Measurements from ENCODE around the gene NXT1. TPM values are rescaled to one million over a fixed set of nuclear protein-coding genes. Genes with fewer than 3 reads are reported as not detected.

Gene NXT1
- total RNA-seq, 1 experiment from 2014 or later: 102 TPM

DNA sequence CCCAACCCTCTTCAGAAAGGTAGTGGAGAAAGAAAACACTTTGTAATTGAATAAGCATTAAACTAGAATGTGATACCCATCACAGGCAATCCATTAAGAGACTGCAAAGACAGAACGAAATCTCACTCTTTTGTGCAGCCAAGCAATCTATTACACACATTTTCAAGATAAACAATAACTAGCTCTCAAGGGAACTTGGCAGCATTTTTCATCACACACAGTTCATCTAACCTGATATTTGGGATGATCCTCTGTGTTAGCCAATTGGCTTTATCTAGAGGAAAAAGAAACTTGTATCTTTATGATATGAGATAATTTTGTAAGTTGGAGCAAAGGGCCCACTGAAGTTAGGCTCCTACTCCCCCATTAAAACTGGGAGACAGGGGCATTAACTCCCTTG lies 9.9 kb downstream of the NXT1 start:
- DNase-seq (ENCODE audit: low spot score): no peak

DNA sequence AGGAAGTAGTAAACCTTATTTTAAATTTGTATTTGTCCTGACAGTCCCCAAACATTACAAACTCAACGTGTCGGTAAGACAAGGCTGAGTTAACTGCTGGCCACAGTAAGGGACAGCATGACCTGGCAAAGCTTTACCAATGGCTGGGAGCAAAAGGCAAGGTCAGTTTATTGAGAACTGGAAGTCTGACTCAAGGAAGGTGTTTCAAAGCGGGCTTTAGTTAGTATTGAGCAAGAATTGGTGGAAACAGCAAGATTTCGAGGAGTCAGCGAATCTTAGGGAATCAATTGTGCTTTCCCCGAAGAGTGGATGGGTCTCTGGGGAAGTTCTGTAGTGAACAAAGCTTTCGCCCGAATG lies 10.5 kb downstream of the NXT1 start:
- peak; percentile 25 for DNase-seq (ENCODE audit: low spot score)

DNA sequence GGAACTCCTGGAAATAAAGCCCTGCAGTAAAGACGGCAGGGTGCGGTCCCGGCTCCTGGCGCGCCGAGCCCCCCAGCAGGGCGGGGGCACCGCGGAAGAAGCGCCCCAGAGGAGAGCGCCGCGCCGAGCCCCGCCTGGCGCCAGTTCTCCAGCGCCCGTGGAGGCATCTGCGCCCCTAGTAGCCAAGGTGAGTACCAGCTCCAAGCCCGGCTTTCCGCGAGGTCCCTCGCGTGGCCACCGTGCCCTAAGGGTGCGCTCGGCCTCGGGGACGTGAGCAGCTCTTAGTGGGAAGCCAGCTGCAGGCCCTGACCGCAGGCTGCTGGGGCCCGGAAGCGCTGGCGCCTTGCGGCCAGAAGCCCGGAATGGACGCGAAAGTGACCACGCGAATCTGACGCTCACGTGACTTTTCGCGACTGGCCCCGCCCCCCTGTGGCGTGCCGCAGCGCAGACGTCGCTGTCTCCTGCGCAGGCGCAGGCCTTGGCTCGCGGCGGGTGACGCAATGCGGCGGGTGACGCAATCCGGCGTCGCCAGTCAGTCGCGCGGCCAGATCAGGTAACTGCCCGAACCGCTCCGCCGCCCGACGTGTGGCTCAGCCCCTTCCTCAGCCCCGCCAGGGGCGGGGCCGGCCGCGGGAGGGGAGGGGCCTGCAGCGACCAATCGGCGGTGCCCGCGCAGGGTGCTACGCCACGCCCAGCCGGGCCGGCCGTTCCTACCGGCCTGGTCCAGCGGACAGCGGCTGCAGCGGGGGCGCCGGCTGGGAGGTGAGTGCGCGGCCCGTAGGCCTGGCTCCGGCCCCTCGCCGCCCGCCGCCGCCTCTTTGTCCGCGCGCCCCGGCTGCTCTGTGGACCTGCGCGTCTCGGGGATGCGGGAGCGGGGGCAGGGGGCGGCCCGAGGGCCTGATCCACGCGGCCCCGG lies 11.1 kb downstream of the NXT1 start, which contains the start of gene GZF1:
GZF1 (plus strand) TSS at position 707 of the 916 bp plus-strand sequence. CDS start 2,202 bp downstream, outside the sequence.
- DNase-seq (ENCODE audit: low spot score): peak; percentile 96

DNA sequence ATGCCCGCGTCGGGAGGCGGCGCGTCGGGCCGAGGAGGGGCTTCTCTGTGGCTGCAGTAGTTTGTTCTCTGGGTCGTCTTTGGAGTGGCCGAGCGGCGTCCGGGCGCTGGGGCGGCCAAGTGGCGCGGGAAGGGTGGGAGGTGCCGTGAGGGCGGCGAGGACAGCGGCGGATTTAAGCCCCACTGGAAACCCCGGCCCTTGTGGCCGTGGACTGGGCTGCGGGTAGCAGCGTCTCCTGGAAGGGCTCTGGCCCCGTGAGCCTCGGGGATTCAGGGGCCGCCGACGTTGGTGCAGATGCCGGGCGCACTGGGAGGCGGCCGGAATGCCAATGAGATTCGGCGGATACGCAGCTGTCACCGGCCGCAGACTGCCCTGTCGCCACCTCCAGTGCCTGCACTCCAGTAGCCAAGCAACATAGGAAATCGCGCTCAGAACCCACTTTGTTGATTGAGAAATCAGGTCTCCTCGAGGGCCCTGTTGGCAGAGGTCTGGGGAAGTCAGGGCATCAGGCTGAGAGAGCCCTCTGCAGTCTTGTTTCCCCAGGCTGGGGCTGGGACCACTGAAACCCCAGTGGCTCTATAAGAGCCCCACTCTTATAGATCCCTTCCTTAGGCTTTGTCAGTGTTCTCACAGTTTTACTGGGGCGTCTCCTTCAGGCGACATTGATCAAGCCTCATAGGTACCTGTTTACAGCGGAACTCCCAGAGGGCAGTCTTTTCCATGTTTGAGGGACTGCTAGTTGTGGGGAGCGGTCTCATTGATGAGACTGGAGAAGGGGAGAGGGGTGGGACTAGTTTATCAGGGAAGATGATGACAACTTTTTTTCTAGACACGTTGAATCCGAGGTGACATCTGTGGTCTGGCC lies 12.0 kb downstream of the NXT1 start:
- peak; percentile 25 for DNase-seq (ENCODE audit: low spot score)

DNA sequence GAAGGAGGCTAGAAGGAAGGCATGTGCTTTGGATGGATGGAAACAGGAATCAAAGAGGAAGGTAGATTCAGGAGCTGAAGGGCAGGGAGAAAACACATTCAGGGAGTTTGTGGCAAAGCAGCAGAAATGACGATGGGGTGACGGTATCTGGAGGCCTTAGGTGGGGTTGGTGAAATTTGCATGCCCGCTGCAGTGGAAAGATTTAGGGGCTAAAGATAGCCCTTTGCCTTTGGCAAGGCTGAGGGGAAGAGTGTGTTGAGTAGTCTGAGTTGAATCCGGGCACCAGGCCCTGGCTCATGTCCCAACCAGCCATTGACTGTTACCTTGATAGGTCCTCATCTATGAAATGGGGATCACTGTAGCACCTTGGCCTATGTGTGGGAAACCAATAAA lies 12.7 kb downstream of the NXT1 start:
- no peak for DNase-seq (ENCODE audit: low spot score)

DNA sequence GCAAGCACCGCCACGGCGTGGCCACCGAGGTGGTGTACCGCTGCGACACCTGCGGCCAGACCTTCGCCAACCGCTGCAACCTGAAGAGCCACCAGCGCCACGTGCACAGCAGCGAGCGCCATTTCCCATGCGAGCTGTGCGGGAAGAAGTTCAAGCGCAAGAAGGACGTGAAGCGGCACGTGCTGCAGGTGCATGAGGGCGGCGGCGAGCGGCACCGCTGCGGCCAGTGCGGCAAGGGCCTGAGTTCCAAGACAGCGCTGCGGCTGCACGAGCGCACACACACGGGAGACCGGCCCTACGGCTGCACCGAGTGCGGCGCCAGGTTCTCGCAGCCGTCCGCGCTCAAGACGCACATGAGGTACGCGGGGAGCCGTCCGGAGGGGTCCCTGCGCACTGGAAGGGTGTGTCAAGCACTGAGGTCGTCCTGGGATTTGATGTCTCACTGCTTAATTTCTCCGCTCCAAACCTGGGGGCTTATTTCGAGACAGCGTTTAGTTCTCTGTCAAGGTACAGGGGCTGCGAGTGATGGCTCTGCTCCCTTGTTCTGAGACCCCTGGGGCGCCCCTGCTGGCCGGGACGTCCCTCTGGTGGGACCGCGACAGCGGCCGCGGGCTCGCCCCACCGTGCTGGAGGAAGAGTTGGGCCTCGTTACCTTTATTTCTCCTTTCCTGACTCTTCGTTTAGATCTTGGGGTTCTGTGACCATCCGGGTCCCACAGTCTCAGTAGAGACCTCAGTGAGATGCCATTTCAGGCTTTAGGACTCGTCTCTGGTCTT lies 15.0 kb downstream of the NXT1 start:
- no peak for DNase-seq (ENCODE audit: low spot score)

DNA sequence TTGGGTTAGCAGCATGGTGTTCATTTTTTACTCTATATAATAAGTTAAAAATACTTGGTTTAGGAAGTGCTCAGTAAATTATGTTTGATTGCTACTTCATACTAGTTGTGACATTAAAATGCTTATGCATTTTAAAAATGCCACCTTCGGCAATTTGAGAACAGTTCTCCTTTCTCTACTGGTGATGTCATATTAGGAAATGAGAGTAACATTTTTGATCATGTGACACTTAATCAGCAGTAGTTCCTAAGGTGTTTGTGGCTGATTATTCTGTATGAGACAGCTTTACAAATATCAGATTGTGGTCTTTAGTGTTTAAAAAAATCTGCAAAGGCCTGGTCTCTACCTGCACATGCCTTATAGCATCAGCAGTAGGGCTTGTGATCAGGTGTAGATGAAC lies 15.8 kb downstream of the NXT1 start:
- no peak for DNase-seq (ENCODE audit: low spot score)

DNA sequence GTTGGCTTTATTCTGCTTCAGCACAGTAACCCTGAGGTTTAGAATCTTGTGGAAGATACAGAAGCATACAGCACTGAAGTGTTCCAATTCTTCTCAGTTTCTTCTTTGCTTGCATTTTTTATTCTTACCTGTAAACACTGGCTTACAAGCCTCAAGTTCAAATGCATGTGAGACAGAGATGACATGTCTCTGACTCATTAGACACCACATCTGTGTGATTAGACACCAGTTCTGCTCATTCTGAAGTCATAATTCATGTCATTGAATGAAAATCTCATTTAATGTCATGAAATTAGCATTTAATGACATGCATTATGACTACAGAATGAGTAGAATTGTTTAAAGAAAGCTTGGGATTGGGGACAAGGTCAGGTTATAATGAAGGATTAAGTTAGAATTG lies 17.2 kb downstream of the NXT1 start:
- DNase-seq (ENCODE audit: low spot score): no peak

DNA sequence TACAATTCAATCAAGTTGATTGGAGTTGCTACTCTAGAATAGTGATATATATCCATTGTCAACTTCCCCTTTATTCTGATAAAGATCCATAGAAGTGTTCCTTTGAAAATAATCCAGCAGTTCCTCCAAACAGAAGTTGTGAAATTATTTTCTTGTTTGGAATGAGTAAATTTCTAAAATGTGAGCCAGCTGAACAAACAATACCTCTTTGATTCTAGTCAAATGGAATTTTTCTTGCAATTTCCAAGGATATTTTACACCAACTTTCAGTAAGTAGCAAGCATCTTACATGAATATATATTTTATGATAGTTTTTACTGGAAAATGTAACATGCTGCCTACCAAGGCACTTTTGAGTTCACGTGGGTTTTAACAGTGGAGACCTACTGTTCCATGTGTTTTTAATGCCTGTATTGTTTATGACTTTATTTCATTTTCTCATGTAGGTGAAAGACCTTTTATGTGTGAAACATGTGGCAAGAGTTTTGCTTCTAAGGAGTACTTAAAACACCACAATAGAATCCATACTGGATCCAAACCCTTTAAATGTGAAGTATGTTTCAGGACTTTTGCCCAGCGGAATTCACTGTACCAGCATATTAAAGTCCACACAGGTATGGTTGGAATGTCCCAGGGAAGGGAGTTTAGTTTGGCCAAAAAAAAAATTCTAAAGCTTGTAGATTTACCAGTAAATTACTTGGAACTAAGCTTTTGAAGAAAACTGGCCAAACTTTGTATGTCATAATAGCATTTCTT lies 17.9 kb downstream of the NXT1 start:
- no peak for DNase-seq (ENCODE audit: low spot score)

DNA sequence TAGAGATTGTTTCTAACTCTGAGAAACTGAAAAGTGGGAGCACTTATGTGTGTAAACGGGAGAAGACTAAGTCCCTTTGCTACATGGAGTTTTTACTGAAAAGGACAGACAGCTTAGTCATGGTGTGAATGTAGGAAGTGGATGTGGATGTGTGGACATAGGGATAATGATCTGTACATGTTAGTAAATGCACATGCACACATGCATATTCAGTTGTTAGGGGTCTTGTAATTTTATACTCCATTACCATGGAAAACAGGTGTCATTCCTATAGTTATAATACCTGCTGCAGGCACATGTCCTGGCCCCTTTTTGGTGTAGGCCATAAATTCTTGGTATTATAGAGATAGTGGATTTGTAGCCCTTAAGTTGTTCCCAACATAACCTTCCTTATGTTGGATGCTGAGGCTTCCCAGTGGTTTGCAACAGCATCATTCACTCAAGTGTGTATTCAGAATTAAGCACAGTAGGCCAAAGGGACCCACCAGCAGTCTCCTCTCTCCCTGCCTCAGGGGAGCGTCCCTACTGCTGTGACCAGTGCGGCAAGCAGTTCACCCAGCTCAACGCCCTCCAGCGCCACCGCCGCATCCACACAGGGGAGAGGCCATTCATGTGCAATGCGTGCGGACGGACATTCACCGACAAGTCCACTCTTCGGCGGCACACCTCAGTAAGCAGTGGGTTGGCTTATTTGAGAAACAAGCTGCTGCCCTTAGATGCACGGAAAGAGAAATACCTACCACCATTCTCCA lies 18.7 kb downstream of the NXT1 start:
- DNase-seq (ENCODE audit: low spot score): no peak

DNA sequence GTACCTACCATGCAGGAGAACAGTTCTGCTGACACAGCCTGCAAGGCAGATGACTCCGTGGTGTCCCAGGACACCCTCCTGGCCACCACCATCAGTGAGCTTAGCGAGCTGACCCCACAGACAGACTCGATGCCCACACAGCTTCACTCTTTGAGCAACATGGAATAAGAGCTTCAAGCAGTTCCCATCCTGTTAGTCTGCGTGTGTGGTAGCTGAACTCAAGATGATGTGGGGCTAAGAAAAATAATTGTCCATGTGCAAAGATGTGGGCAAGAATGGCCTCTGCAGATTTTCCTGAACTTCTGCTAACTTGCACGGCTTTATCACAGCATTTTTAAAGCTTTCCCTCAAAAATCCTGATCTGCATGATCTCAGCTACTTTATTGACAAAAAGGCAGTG lies 19.7 kb downstream of the NXT1 start:
- DNase-seq (ENCODE audit: low spot score): no peak

DNA sequence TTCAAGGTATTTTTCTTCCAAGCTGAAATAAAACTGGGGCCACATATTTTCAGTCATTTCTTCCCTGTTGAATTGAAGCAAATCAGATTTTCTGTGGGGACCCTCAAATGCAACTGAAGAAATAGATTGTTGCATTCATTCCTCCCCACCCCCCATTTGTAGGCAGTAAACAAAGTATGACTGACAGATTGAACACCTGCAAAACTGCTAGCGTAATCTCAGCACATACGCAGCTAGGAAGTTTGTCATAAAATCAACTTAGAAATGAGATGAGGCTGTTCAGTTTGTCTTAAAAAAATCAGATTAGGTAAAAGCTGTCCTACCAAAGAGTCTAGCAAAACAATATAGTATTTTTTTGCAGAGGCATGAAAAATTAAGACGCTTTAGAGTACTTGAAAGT lies 20.3 kb downstream of the NXT1 start:
- DNase-seq (ENCODE audit: low spot score): no peak

DNA sequence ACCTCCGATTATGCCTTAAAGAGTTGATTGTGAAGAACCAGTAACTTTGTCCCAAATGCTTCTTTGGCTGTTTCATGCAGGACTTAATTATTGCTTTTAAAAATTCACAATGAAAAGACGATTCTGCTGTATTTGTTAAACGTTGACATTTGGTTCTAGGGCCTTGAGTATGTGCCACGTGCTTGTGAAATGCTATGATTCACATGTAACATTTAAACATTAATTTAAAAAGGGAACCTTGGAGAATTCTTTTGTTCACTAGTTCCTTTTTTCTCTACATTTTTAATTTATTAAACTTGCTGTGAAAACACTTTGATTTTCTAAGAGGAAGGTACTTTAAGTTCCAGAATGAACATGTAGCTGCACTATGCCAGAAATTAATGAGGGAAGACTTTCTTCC lies 20.9 kb downstream of the NXT1 start:
- no peak for DNase-seq (ENCODE audit: low spot score)

DNA sequence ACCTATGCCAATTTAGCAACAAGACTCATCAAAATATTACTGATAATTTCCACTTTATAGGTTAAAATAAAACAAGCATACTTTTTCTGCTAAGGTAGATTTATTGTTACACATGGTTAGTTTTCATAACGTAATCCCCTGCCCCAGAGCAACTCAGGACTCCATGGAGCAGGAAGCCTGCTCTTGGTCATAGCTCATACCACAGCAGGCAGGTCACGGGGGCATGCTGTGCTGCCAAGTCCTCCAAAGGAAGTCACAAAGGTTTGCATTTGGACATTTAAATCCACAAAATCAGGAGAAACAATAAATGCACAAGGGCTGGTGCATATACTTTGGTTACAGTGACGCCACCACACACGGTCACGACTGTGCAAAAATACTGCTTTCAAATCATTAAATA lies 23.9 kb downstream of the NXT1 start:
- DNase-seq (ENCODE audit: low spot score): no peak

DNA sequence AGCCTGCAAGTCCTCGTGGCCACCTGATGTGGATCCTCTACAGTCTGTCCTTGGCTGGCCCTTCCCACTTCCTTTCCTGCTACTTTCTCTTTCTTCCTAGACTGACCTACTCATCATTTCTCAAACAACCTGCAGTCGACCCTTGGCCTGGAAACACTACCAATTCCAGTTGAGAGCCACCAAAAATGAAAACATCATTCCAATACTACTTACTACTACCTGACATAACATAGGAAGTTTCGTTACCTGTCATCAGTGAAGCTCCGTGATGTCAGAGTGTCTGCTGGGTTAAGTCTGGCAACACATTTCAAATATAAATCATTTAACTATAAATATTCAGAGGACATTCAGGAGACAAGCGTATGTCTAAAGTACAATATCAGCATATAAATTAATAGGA lies 25.2 kb downstream of the NXT1 start:
- DNase-seq (ENCODE audit: low spot score): no peak

DNA sequence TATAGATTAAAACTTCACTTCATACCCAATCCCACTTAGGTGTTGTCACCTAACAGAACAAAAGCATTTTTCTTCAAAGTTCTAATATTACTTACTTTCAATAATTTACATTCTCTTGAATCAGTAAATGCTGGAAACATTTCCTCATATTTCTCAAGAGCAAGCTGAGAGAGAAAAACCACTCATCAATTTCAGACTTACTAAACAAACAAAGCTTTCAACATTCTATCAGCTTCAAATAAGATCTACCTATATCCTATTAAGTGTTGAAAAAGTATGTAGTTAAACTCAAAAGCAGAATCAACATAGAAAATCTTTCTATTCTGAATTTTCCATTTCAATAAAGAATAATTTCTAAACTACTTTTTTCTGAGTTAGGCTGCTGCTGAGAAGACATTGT lies 29.2 kb downstream of the NXT1 start:
- DNase-seq (ENCODE audit: low spot score): no peak

DNA sequence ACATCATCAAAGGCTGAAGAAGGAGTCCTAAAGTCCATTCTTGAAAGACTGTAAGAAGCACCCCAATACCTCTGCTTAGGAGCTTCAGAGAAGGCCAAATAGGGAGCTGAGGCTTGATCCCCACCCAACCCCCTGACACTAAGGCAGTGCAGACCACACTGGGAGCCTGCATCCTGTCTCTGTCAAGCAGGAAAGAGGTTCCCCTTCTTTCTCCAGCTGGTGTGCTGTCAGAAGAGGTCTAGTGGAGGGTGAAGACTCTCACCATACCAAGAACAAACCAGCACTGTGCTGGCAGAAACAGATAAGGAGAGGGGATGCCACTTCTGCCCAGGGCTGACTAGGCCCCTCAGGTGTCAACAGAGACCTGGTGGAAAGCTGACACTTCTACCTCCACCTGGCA lies 31.3 kb downstream of the NXT1 start:
- no peak for DNase-seq (ENCODE audit: low spot score)

DNA sequence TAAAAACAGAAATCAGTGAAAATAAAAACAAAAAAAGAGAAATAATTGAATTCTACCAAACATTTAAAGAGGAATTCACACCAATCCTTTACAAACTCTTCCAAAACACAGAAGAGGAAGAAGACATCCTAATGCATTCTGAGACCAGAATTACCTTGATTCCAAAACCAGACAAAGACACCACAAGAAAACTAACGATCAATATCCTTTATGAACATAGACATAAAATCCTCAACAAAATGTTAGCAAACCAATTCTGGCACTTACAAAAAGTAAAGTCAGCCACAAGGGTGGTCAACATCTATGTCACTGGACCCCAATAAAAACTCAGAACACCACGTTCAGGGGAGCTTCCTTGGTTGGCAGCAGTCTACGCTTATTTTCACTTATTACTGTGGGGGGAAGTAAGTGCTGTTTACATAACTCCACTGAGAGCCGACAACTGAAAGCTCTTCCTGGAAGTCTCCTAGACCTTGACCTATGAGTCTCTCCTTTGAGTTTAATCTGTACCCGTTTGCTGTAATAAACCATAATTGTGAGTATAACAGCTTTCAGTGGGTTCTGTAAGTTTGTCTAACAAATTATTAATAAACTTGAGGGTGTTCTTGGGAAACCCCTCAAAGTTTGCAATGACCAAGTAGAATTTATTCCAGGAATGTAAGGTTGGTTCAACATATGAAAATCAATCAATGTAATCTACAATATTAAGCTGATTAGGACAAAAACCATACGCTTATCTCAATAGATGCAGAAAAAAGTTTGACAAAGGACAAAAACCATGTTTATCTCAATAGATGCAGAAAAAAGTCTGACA lies 35.9 kb downstream of the NXT1 start:
- DNase-seq (ENCODE audit: low spot score): no peak

DNA sequence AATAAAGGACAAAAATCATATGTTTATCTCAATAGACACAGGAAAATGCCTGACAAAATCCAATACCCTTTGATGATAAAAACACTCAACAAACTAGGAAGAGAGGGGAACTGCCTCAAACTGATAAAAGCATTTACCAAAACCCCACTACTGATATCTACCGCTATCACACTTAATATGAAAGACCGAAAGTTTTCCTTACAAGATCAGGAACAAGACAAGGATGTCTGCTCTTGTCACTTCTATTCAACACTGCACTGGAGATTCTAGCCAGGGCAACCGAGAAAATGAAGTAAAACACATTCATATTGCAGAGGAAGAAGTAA lies 36.5 kb downstream of the NXT1 start:
- DNase-seq (ENCODE audit: low spot score): no peak

All from A172 (cell line).